ENCODE data around the gene BMERB1. TPM values are rescaled to one million over a fixed set of nuclear protein-coding genes. Genes with fewer than 3 reads are reported as not detected.
A peak's percentile ranks its signal among the peaks of the same experiment; 100 is the strongest.
"Not testable (repeated sequence)": the region's sequence is repeated elsewhere in the genome, so short reads cannot be mapped to it uniquely, and the experiment has no call there.

The BMERB1 gene
- total RNA-seq, 1 experiment from 2014 or later = 80.0 TPM

- H3K9me3 ChIP-seq (ENCODE audit: control insufficient read depth, insufficient read depth, low read depth, low read length); CTCF ChIA-PET; in situ Hi-C loops (cut with HindIII; ENCODE audit: low pct_unique_long_range_greater_than_20kb, low sequenced_read_pairs); intact Hi-C loops (cut with micrococcal nuclease; ENCODE audit: unreplicated experiment); H3K4me1 ChIP-seq (ENCODE audit: control insufficient read depth, insufficient read depth, low read length); BruUV-seq (replicated peaks); DNase-seq (ENCODE audit: low read depth, low spot score); H3K36me3 ChIP-seq (ENCODE audit: control insufficient read depth, insufficient read depth, low read length); POLR2A ChIA-PET; H3K27me3 ChIP-seq (ENCODE audit: control insufficient read depth, insufficient read depth, low read length): not testable (repeated sequence)
- peak; percentile 24; the same call in 1 of the 2 replicates for TF ChIP-seq SIN3A (IDR thresholded peaks at IDR 0.05; ENCODE audit: borderline replicate concordance, insufficient read depth, low read depth, low read length)
- peak within 1 kb of the TSS; percentile 26; the same call in 1 of the 2 replicates for H3K27ac ChIP-seq (ENCODE audit: low read length)
- ATAC-seq = peak; percentile 99
- peak within 1 kb of the TSS; percentile 60 to 66 for H3K4me3 ChIP-seq (ENCODE audit: low read depth in 2 of 2, low read length in 2 of 2)
These were observed 38.5 kb upstream of the BMERB1 start, which contains the start of gene MPV17L for GRCh38 chr16:15395631-15396508. TSS of gene MPV17L (plus strand) at chr16:15395754. CDS start at chr16:15395898, 144 bp downstream.

GRCh38 chr16:15396509-15396829, 37.9 kb upstream of the BMERB1 start:
- ATAC-seq; DNase-seq (ENCODE audit: low read depth, low spot score); POLR2A ChIA-PET; CTCF ChIA-PET; H3K36me3 ChIP-seq (ENCODE audit: control insufficient read depth, insufficient read depth, low read length); in situ Hi-C loops (cut with HindIII; ENCODE audit: low pct_unique_long_range_greater_than_20kb, low sequenced_read_pairs); intact Hi-C loops (cut with micrococcal nuclease; ENCODE audit: unreplicated experiment); H3K27me3 ChIP-seq (ENCODE audit: control insufficient read depth, insufficient read depth, low read length); H3K9me3 ChIP-seq (ENCODE audit: control insufficient read depth, insufficient read depth, low read depth, low read length); H3K4me1 ChIP-seq (ENCODE audit: control insufficient read depth, insufficient read depth, low read length): not testable (repeated sequence)
- peak overlapping the region; percentile 26; the same call in 1 of the 2 replicates for H3K27ac ChIP-seq (ENCODE audit: low read length)
- H3K4me3 ChIP-seq (ENCODE audit: low read depth in 2 of 2, low read length in 2 of 2) = peak overlapping the region; percentile 60 to 66
- TSS peak; percentile 68 for BruUV-seq (replicated peaks)

DNA sequence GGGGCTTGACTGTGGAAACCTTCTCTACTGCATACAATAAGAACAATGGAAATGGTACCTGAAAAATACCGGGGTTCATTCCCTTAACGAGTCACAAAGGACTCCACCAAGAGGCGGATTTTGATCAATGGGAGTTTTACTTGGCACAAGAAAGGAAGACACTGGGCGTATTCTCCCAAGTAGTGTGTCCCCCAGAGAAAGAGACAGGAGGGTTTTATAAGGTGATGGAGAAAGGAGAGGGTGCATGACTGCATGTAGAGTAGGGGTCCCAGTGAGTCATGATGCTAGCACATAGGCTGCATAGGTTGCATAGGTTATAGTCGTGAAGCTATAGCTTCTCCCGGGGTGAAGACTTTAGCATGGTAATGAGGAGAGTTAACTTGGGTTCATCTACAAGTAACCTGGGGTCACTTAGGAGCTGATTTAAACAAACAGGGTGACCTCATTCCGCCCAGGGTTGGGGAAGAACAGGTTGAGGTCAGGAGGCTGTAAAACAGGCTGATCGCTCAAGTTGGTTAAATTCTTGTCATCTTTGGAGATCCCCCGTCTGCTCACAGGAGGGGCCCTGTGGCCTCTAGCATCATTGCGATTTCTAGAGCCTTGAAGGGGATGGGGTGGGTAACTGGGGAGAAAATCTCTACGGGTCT, 37.3 kb upstream of the BMERB1 start:
- ChIA-PET CTCF (no interaction called here), POLR2A (no interaction called here)
- H3K4me1 ChIP-seq (ENCODE audit: control insufficient read depth, insufficient read depth, low read length) = no peaks in the 10 kb centered on the region
- ATAC-seq (no peak), DNase-seq (ENCODE audit: low read depth, low spot score) (no peak)
- no peak overlapping the region; the same call in 1 of the 2 replicates for H3K27ac ChIP-seq (ENCODE audit: low read length)
- no peaks in the 10 kb centered on the region for H3K9me3 ChIP-seq (ENCODE audit: control insufficient read depth, insufficient read depth, low read depth, low read length)
- intact Hi-C loops (cut with micrococcal nuclease; ENCODE audit: unreplicated experiment) = no loop called here
- in situ Hi-C loops (cut with HindIII; ENCODE audit: low pct_unique_long_range_greater_than_20kb, low sequenced_read_pairs) = no loop called here
- no peak overlapping the region; a peak in 1 of 4 replicates for H3K4me3 ChIP-seq (ENCODE audit: low read depth in 2 of 2, low read length in 2 of 2)
- no peaks in the 10 kb centered on the region for H3K27me3 ChIP-seq (ENCODE audit: control insufficient read depth, insufficient read depth, low read length)
- H3K36me3 ChIP-seq (ENCODE audit: control insufficient read depth, insufficient read depth, low read length) = no peaks in the 10 kb centered on the region
- no TSS peak for BruUV-seq (replicated peaks)
- TF ChIP-seq, protein P1, sequence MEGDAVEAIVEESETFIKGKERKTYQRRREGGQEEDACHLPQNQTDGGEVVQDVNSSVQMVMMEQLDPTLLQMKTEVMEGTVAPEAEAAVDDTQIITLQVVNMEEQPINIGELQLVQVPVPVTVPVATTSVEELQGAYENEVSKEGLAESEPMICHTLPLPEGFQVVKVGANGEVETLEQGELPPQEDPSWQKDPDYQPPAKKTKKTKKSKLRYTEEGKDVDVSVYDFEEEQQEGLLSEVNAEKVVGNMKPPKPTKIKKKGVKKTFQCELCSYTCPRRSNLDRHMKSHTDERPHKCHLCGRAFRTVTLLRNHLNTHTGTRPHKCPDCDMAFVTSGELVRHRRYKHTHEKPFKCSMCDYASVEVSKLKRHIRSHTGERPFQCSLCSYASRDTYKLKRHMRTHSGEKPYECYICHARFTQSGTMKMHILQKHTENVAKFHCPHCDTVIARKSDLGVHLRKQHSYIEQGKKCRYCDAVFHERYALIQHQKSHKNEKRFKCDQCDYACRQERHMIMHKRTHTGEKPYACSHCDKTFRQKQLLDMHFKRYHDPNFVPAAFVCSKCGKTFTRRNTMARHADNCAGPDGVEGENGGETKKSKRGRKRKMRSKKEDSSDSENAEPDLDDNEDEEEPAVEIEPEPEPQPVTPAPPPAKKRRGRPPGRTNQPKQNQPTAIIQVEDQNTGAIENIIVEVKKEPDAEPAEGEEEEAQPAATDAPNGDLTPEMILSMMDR (IDR thresholded peaks at IDR 0.05) = no peak
- no peak for TF ChIP-seq TCF7L2 (IDR thresholded peaks at IDR 0.05; ENCODE audit: low read depth, low read length)
- TF ChIP-seq REST (IDR thresholded peaks at IDR 0.05; ENCODE audit: insufficient read depth in 1 of 2, low read depth in 2 of 2, low read length in 1 of 2) = no peak
- TF ChIP-seq POLR2AphosphoS5 (IDR thresholded peaks at IDR 0.05; ENCODE audit: low read depth, low read length) = no peak
- no peak for TF ChIP-seq SIN3A (IDR thresholded peaks at IDR 0.05; ENCODE audit: borderline replicate concordance, insufficient read depth, low read depth, low read length)
